GM21723 (cell line): ENCODE results near the gene MCCC1.
"Not testable (repeated sequence)": the region's sequence is repeated elsewhere in the genome, so short reads cannot be mapped to it uniquely, and the experiment has no call there.

Experiments
- ATAC-seq: cut with Tn5 transposase; IDR thresholded peaks from one replicate; pipeline ENCODE4 v1.9.1; 2021; ENCODE audit warnings: mild to moderate bottlenecking, moderate library complexity; ENCODE audit not compliant: unreplicated experiment

Gene MCCC1

DNA sequence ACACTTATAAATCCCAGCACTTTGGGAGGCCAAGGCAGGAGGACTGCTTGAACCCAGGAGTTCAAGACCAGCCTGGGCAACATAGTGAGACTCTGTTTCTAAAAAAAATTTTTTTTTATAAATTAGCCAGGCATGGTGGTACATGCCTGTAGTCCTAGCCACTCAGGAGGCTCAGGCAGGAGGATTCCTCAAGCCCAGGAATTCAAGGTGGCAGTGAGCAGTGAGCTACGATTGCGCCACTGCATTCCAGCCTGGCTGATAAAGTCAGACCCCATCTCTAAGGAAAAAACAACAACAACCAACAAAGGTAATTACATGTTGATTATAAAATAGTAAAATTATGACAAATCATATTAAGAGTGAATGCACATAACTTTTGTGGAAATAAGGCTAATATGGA lies 40.9 kb downstream of the MCCC1 start:
- ATAC-seq: no peak

DNA sequence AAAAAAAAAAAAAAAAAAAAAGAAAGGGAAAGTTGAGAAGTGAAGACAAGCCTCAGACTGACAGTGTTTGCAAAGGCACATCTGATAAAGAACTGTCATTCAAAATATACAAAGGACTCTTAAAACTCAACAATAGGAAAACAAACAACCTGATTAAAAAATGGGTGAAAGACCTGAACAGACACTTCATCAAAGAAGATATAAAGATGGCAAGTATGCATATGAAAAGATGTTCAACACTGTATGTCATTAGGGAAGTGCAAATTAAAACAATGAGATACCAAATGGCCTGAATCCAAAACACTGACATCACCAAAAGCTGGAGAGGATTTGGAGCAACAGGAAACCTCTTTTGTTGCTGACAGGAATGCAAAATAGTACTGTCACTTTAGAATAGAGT lies 48.6 kb downstream of the MCCC1 start:
- ATAC-seq: no peak

DNA sequence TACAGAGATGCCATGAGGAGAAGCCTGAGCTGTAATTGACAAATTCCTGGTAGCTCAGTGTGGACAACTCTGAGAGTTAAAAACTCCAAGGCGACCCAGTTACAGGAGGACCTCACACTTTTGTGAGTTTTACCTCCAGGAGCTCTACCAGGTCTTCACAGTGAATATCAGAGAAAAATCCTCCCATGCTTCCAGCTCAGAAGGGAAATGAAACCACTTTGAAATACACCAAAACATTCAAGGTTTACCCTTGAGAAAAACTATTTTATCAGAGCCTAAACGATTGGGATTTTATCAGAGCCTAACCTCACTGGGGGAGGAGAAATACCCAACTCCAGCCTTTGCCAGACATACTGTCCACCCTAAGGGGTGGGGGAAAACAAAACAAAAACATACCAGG lies 52.4 kb downstream of the MCCC1 start:
- no peak for ATAC-seq

DNA sequence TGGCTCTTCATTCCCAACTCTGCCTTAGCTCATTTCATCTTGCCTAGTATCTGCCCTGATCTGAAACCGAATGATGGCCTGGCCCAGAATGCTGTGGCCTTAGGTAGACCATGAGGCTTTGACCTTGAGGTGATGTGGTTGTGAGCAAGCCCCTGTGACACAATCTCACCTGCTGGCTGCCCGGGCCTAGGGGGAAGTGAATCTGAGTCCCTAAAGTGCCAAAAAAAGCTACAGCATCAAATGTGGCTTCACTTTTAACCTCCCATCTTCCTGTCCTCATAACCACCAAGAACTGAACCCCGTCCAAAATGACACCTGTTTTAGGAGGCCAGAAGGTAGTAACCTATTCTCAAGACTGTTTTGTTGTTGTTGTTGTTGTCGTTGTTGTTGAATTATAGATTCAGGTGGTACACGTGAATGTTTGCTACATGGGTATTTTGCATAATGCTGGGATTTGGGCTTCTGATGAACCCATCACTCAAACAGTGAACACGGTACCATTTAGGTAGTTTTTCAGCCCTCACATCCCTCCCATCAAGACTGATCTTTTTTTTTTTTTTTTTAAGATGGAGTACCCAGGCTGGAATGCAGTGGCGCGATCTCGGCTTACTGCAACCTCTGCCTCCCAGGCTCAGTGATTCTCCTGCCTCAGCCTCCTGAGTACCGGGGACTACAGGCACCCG lies 54.6 kb downstream of the MCCC1 start:
- peak; percentile 98 for ATAC-seq

DNA sequence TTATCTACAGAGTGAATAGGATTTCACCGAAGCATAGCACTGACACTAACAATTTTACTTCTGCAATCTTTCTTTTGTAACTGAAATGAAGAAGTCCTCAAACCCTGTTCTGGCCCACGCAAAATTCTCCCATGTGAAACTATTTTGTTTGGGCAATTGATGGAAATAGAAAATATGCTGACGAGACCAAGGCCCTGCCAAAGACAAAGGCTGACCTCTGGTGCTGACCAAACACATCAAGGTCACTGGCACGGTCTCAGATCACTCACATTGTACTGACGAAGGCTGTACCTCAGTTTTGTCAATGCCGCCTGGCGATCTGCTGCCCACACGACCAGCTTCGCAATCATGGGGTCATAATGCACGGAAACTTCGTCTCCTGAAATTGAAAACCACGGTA lies 60.5 kb downstream of the MCCC1 start:
- ATAC-seq: no peak

GRCh38 chr3:183038221-183038620 lies 61.1 kb downstream of the MCCC1 start:
- ATAC-seq: no peak

GRCh38 chr3:183033746-183034145 lies 65.5 kb downstream of the MCCC1 start:
- no peak for ATAC-seq

DNA sequence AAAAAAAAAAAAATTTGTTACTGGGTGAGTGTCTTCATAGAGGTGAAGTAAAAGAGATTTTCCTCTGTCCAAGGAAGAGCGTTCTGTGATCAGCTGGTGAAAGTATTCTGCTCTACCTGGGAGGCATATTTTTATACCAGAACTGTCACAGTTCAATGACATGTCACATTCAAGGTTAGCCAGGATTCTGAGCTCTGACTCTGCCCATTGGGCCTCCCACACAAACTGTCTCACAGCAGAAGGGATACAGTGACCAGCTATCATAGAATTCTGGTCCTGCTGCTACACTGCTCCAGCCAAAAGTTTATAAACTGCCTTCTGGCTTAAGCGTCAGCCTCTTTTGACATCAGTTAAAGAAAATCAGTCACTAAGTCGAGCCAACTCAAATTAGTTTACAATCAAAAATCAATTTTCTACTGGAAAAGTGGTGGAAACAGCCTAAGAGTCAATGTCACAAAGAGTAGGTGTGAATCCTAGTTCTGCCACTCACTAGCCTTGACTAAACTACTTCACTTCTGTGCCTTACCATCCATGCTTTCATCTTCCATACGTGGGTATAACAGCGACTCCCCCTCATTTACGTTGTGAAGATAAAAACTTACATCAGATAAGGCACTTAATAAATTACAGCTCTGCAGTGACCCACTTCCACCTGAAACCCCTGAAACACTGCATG lies 66.3 kb downstream of the MCCC1 start:
- no peak for ATAC-seq

DNA sequence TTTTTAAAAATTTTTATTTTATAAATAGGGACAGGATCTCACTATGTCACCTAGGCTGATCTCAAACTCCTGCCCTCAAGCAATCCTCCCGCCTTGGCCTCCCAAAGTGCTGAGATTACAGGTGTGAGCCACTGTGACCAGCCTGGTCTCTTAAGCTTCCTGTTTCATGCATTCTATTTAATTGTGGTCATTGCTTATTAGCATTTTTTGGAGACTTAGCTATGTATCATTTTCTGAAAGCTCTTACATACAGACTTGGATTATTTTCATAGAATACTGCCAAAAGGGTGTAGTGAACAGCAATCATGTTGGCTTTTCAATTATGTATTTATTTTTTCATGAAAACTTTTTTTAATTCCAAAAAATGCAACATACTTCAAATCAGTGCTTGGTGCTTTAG lies 67.5 kb downstream of the MCCC1 start:
- ATAC-seq: no peak

DNA sequence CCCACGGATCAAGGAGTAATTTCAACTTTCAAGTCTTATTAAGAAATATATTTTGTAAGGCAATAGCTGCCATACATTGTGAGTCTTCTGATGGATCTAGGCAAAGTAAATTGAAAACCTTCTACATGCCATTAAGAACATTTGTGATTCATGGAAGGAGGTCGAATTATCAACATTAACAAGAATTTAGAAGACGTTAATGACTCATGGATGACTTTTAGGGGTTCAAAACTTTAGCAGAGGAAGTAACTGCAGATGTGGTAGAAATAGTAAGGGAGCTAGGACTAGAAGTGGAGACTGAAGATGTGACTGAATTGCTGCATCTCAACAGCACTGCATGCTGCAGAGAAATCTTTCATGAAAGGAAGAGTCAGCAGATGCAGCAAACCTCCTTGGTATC lies 70.9 kb downstream of the MCCC1 start:
- ATAC-seq: no peak

DNA sequence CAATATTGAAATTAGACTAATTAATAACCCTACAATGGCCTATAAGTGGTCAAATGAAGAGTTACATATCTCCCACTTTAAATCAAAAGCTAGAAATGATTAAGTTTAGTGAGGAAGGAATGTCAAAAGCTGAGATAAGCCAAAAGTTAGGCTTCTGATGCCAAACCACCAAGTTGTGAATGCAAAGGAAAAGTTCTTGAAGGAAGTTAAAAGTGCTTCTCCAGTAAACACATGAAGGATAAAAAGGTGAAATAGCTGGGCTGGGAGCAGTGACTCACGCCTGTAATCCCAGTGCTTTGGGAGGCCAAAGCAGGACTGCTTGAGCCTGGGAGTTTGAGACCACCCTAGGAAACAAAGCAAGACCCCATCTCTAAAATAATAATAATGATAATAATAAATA lies 72.0 kb downstream of the MCCC1 start:
- no peak for ATAC-seq

GRCh38 chr3:183022936-183023516 lies 76.3 kb downstream of the MCCC1 start:
- ATAC-seq: no peak

DNA sequence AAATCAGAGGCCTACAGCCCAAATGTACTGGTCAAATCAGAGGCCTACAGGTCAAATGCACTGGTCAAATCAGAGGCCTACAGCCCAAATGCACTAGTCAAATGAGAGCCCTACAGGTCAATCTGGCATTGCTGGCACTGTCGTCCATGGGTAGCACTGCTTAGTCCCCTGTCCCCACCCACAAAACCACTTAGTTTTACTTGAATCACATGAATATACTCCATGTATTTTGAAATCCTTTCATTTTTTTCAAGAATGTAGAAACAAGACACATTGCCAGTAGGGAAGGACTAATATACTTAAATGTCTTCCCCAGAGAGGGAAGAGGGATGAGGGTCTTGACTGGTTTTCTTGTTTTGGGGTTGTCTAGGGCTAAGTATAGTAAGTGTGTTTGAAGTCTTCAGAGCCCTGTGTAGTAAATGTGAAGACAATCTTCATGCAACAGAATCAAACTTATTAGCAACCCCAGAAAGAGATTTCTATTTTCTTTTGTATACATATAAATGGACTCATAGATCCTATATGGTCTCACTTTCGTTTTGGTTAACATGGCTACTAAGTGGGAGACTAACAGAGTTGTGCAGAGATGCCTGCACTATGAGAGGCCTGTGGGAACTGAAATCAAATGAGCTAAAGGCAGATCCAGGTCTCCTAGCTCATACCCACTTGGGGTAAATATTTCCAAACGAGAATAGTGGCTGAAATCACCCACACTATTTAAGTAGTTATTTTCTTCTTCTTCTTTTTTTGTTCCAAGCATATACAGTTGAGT lies 80.7 kb downstream of the MCCC1 start:
- ATAC-seq: no peak

DNA sequence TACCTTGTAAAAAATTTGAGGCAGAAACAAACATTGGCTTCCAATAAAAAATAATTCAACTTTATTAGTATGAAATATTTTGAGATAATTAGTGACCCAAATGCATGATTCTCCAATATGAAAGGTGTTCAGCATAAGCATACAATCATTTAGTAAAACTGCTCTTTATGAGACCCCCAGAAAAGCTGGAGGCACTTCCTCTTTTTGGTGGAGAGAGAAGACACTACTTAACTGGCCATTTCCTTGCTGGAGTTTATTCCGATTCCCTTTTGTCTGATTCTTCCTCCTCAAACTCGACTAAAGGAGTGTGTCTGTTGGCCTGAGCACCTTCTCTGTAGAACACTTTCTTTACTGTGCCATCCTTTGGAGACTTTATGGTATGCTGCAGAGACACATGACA lies 84.1 kb downstream of the MCCC1 start:
- ATAC-seq: no peak

DNA sequence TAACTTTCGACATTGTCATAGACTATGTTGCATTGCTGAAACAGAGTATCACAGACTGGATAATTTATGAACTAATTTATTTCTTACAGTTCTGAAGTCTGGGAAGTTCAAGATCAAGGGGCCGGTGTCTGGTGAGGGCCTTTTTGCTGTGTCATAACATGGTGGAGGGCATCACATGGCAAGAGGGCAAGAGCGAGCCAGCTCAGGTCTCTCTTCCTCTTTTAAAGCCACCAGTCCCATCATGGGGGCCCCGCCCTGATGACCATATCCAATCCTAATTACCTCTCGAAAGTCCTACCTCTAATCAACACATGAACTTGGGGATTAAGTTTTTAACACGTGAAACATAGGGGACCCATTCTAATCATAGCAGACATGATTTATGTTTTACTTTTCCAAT lies 85.4 kb downstream of the MCCC1 start:
- no peak for ATAC-seq

DNA sequence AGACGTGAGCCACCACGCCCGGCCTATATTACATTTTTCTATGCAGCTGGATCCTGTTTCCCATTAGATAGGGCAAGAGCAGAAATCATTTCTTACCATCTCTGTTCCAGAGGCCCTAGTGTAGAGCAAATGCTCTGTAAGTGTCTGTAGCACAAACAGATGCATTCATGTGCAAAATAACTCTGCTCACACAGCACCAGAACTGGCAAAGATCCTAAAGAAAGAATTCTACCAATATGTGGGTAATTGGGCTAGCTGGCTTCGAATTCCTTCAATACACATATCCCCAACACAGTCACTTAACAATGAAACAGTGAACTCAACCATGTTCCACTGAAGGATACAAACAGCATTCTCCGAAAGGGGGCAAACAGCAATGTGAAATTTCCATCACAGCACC lies 86.2 kb downstream of the MCCC1 start:
- ATAC-seq: no peak

GRCh38 chr3:183008800-183009199 lies 90.5 kb downstream of the MCCC1 start:
- no peak for ATAC-seq

DNA sequence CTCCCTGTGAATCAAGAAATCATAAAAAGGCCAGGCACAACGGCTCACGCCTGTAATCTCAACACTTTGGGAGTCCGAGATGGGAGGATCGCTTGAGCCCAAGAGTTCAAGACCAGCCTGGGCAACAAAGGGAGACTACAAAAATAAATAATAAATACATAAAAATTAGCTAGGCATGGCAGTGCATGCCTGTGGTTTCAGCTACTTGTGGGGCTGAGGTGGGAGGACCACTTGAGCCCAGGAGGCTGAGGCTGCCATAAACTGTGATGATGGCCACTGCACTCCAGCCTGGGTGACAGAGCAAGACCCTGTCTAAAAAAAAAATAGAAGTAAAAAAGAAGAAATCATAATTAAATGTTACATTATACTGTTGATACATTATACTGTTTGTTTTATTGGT lies 91.0 kb downstream of the MCCC1 start:
- no peak for ATAC-seq

DNA sequence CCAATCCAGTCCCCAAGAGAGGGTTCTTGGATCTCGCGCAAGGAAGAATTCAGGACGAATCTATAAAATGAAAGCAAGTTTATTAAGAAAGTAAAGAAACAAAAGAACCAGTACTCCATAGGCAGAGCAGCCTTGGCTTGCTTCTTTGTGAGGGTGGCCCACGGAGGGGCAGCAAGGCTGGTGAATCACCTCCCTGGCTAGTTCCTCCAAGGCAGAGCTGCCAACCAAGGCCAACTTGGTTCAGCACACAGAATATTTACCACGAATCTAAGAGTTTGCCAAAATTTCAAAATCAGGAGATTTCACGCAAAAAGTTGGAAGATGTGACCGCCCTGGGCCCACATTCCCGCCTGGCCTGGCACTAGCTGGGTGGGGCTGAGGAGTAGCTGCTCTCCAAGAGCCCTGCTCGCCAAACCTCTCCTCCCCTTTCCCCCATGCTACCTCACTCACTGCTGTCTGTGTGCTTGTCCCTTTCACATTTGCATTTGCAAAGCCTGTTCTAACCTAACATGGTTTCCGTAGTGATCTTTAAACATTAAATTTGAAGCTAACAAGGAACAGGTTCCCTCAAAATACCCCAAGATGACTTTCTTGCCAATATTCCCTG lies 92.8 kb downstream of the MCCC1 start:
- ATAC-seq: no peak

DNA sequence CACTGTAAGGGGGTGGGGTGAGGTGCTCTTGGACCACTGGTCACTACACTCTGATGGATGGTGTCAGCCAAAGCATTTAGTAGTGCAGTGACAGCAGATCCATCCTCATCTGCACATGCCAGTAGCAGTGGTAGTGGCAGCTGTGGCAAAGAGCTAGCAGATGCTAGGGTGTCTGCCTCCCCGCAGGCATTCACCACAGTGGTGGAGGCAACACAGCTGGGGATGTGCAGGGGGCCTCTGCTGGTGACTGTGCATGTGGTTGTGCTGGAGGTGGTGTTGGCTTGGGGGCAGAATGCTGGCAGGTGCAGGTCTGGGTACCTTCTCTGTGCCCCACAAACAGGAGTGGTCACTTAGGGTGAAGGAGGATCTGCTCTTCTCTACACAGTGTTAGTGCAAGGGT lies 99.5 kb downstream of the MCCC1 start:
- no peak for ATAC-seq

DNA sequence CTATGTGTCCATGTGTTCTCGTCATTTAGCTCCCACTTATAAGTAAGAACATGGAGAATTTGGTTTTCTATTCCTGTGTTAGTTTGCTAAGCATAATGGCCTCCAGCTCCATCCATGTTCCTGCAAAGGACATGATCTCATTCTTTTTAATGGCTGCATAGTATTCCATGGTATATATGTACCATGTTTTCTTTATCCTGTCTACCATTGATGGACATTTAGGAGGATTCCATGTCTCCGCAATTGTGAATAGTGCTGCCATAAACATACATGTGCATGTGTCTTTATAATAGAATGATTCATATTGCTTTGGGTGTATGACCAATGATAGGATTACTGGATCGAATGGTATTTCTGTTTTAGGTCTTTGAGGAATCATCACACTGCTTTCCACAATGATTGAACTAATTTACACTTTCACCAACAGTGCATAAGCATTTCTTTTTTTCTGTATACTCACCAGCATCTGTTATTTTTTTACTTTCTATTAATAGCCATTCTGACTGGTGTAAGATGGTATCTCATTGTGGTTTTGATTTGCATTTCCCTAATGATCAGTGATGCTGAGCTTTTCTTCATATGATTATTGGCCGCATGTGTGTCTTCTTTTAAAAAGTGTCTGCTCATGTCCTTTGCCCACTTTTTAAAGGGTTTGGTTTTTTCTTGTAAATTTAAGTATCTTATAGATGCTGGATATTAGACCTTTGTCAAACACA lies 105.7 kb downstream of the MCCC1 start:
- ATAC-seq: not testable (repeated sequence)
